D721Med (cell line): ENCODE data around the gene RPL18A.

Source experiments
- DNase-seq: peaks from one replicate; pipeline ENCODE4 v3.0.0; 2011; ENCODE audit warnings: low spot score; ENCODE audit not compliant: insufficient read length
- FAIRE-seq: peaks from 2 replicates; lab custom pipeline; 2011; peaks lifted over from hg19 to GRCh38; lab: Jason Lieb, UNC
- CTCF ChIP-seq: IDR thresholded peaks from 2 replicates; pipeline ENCODE4 v1.5.1; 2012; ENCODE audit warnings: mild to moderate bottlenecking, control low read depth; ENCODE audit not compliant: insufficient read depth; ENCODE audit errors: missing control alignments

The RPL18A gene

GRCh38 chr19:17834350-17835181 lies 25.1 kb upstream of the RPL18A start:
- no peak for TF ChIP-seq CTCF
- DNase-seq = no peak
- FAIRE-seq = no peak

GRCh38 chr19:17835182-17836006 lies 24.3 kb upstream of the RPL18A start:
- TF ChIP-seq CTCF = no peak
- DNase-seq (no peak), FAIRE-seq (no peak)

- DNase-seq (no peak), FAIRE-seq (no peak)
- no peak for TF ChIP-seq CTCF
These were observed 23.2 kb upstream of the RPL18A start for GRCh38 chr19:17836530-17836929.

GRCh38 chr19:17837972-17838371 lies 21.7 kb upstream of the RPL18A start:
- no peak for TF ChIP-seq CTCF
- DNase-seq = no peak

GRCh38 chr19:17840019-17840418 lies 19.7 kb upstream of the RPL18A start:
- no peak for TF ChIP-seq CTCF
- no peak for DNase-seq

More at GRCh38 chr19:17837972-17838371, 21.7 kb upstream of the RPL18A start:
- no peak for FAIRE-seq

GRCh38 chr19:17841371-17841809 lies 18.3 kb upstream of the RPL18A start:
- TF ChIP-seq CTCF = no peak
- no peak for FAIRE-seq
- no peak for DNase-seq

More at GRCh38 chr19:17840019-17840418, 19.7 kb upstream of the RPL18A start:
- no peak for FAIRE-seq
